GM23338 (cell line): ENCODE measurements around the gene GCKR. TPM values are rescaled to one million over a fixed set of nuclear protein-coding genes. Genes with fewer than 3 reads are reported as not detected.

Experiments used
- ATAC-seq: fragments of 200-7000 bp; cut with Tn5 transposase; 3 replicates; pipeline ENCODE4 v1.9.1; 2020
- DNase-seq: peaks from one replicate; pipeline ENCODE4 v3.0.0-alpha.2; 2015; ENCODE audit warnings: low spot score
- H2AFZ ChIP-seq: fragments of 200-600 bp; sonication (generic); 2 replicates; pipeline ENCODE4 v1.8.0; 2016; ENCODE audit warnings: antibody characterized with exemption, mild to moderate bottlenecking, moderate library complexity
- H3F3A ChIP-seq: fragments of 200-600 bp; sonication (generic); replicated peaks from 2 replicates; pipeline ENCODE4 v1.8.0; 2017; ENCODE audit warnings: antibody characterized with exemption, mixed run types, low read depth
- H3K27ac ChIP-seq: fragments of 200-600 bp; sonication (generic); 2 replicates; pipeline ENCODE4 v1.6.1; 2016; ENCODE audit warnings: low read depth
- H3K27me3 ChIP-seq: fragments of 200-600 bp; sonication (generic); 2 replicates; pipeline ENCODE4 v1.8.0; 2016; ENCODE audit warnings: mild to moderate bottlenecking, mixed run types, moderate library complexity; ENCODE audit not compliant: insufficient read depth
- H3K36me3 ChIP-seq: fragments of 200-600 bp; sonication (generic); 2 replicates; pipeline ENCODE4 v1.8.0; 2016; ENCODE audit warnings: mild to moderate bottlenecking; ENCODE audit not compliant: insufficient read depth
- H3K4me1 ChIP-seq: fragments of 200-600 bp; sonication (generic); 2 replicates; pipeline ENCODE4 v1.8.0; 2016; ENCODE audit warnings: mild to moderate bottlenecking, moderate library complexity; ENCODE audit not compliant: insufficient read depth
- H3K4me2 ChIP-seq: fragments of 200-600 bp; sonication (generic); 2 replicates; pipeline ENCODE4 v1.7.1; 2017; ENCODE audit warnings: mixed run types
- H3K4me3 ChIP-seq: fragments of 200-600 bp; sonication (generic); 2 replicates; pipeline ENCODE4 v1.6.1; 2016; ENCODE audit warnings: mixed run types
- H3K79me2 ChIP-seq: fragments of 200-600 bp; sonication (generic); replicated peaks from 2 replicates; pipeline ENCODE4 v1.8.0; 2017; ENCODE audit warnings: mild to moderate bottlenecking; ENCODE audit not compliant: insufficient read depth
- H3K9me2 ChIP-seq: fragments of 200-600 bp; sonication (generic); 2 replicates; pipeline ENCODE4 v1.8.0; 2017; ENCODE audit not compliant: insufficient read depth
- H4K20me1 ChIP-seq: fragments of 200-600 bp; sonication (generic); replicated peaks from 2 replicates; pipeline ENCODE4 v1.8.0; 2017; ENCODE audit warnings: mild to moderate bottlenecking; ENCODE audit not compliant: insufficient read depth
- H3K27ac Mint-ChIP-seq: 2 replicates; pipeline ENCODE4 v1.8.0; 2020; ENCODE audit warnings: inconsistent platforms, mild to moderate bottlenecking, moderate library complexity, mixed read lengths
- H3K27me3 Mint-ChIP-seq: 3 replicates; pipeline ENCODE4 v1.8.0; 2022; ENCODE audit warnings: low read depth, mild to moderate bottlenecking, moderate library complexity, mixed read lengths, inconsistent platforms; ENCODE audit not compliant: insufficient read depth, poor library complexity
- H3K36me3 Mint-ChIP-seq: 3 replicates; pipeline ENCODE4 v1.8.0; 2021; ENCODE audit warnings: low read depth, mild to moderate bottlenecking, inconsistent platforms, moderate library complexity, mixed read lengths
- H3K4me1 Mint-ChIP-seq: 3 replicates; pipeline ENCODE4 v1.8.0; 2020; ENCODE audit warnings: mild to moderate bottlenecking, inconsistent platforms, mixed read lengths
- H3K4me3 Mint-ChIP-seq: 3 replicates; pipeline ENCODE4 v1.8.0; 2021; ENCODE audit warnings: moderate library complexity, mild to moderate bottlenecking, inconsistent platforms, mixed read lengths
- H3K9me3 Mint-ChIP-seq: 3 replicates; pipeline ENCODE4 v1.8.0; 2020; ENCODE audit warnings: moderate library complexity, mild to moderate bottlenecking, inconsistent platforms, mixed read lengths
- CREB1 ChIP-seq: fragments of 250-450 bp; sonication (Bioruptor Pico); IDR thresholded peaks from 2 replicates; pipeline ENCODE4 v1.5.0; 2020; ENCODE audit warnings: low read depth, mild to moderate bottlenecking, moderate library complexity
- ETS1 ChIP-seq: IDR thresholded peaks from 2 replicates; pipeline ENCODE4 v1.6.1; 2016; ENCODE audit warnings: antibody characterized with exemption
- EZH2 ChIP-seq: fragments of 200-600 bp; sonication (generic); IDR thresholded peaks from one replicate; pipeline ENCODE4 v1.8.0; 2017; ENCODE audit warnings: antibody characterized with exemption, mild to moderate bottlenecking, low read depth; ENCODE audit not compliant: unreplicated experiment
- EZH2phosphoT487 ChIP-seq: fragments of 200-600 bp; sonication (generic); IDR thresholded peaks from one replicate; pipeline ENCODE4 v1.8.1; 2018; ENCODE audit warnings: antibody characterized with exemption; ENCODE audit not compliant: unreplicated experiment
- JUNB ChIP-seq: IDR thresholded peaks from one replicate; pipeline ENCODE4 v1.6.1; 2016; ENCODE audit warnings: antibody characterized with exemption; ENCODE audit not compliant: unreplicated experiment
- NANOG ChIP-seq: IDR thresholded peaks from 2 replicates; pipeline ENCODE4 v1.6.1; 2016; ENCODE audit warnings: antibody characterized with exemption, borderline replicate concordance
- POLR2AphosphoS5 ChIP-seq: IDR thresholded peaks from 2 replicates; pipeline ENCODE4 v1.6.1; 2016; ENCODE audit warnings: antibody characterized with exemption, low read depth
- REST ChIP-seq: IDR thresholded peaks from one replicate; pipeline ENCODE4 v1.6.1; 2018; ENCODE audit warnings: antibody characterized with exemption; ENCODE audit not compliant: unreplicated experiment
- STAT1 ChIP-seq: IDR thresholded peaks from one replicate; pipeline ENCODE4 v1.6.1; 2016; ENCODE audit warnings: antibody characterized with exemption; ENCODE audit not compliant: unreplicated experiment
- ZNF114 ChIP-seq: fragments of 250-450 bp; sonication (Bioruptor Pico); IDR thresholded peaks from 2 replicates; pipeline ENCODE4 v1.5.0; 2020; ENCODE audit warnings: mild to moderate bottlenecking, moderate library complexity
- ZNF331 ChIP-seq: fragments of 250-450 bp; sonication (Bioruptor Pico); IDR thresholded peaks from 2 replicates; pipeline ENCODE4 v1.5.0; 2020; ENCODE audit warnings: low read depth, mild to moderate bottlenecking, moderate library complexity
- ZNF462 ChIP-seq: fragments of 250-450 bp; sonication (Bioruptor Pico); IDR thresholded peaks from 2 replicates; pipeline ENCODE4 v1.5.0; 2020; ENCODE audit warnings: mild to moderate bottlenecking, moderate library complexity
- polyA plus RNA-seq: library from polyadenylated mRNA; unstranded; fragments of >200 nt; fragmentation: Nextera tagmentation; extraction: Ambion mirVana; gene quantifications from 2 replicates; pipeline ENCODE4 v1.2.1, GENCODE V29; 2016
- total RNA-seq: library from RNA; depleted of rRNA; stranded (reverse); fragments of >200 nt; shearing (Covaris generic); gene quantifications from 2 replicates; pipeline ENCODE4 v1.2.3, GENCODE V29; 2014

GCKR gene
- total and polyA plus RNA-seq, 2 experiments from 2014 or later = not detected

- H3K9me2 ChIP-seq = no peaks in the 10 kb centered on the region
- ATAC-seq (no peak), DNase-seq (no peak)
- H3K36me3 ChIP-seq = no peaks in the 10 kb centered on the region
- Mint-ChIP-seq H3K9me3 (no peaks in the 10 kb centered on the region), H3K27me3 (peaks cover 3% of the 10 kb centered on the region), H3K27ac (no peak overlapping the region), H3K4me1 (peaks cover 12% of the 10 kb centered on the region; the same call in 2 of the 3 replicates), H3K36me3 (no peaks in the 10 kb centered on the region), H3K4me3 (no peak overlapping the region)
- no peak overlapping the region for H3K27ac ChIP-seq
- no peaks in the 10 kb centered on the region for H4K20me1 ChIP-seq
- H3K79me2 ChIP-seq = no peaks in the 10 kb centered on the region
- no peak overlapping the region for H3K4me2 ChIP-seq
- TF ChIP-seq STAT1 = no peak
- H3K4me3 ChIP-seq = no peak overlapping the region
- no peak overlapping the region for H2AFZ ChIP-seq
- no peaks in the 10 kb centered on the region for H3K27me3 ChIP-seq
- H3K4me1 ChIP-seq = peaks cover 13% of the 10 kb centered on the region
- no peaks in the 10 kb centered on the region for H3F3A ChIP-seq
These were observed 9.9 kb downstream of the GCKR start for GRCh38 chr2:27506587-27506986.

GRCh38 chr2:27507293-27507692 is 10.7 kb downstream of the GCKR start:
- no peaks in the 10 kb centered on the region for H3K36me3 ChIP-seq
- no peak overlapping the region for H3K27ac ChIP-seq
- no peaks in the 10 kb centered on the region for H3K9me2 ChIP-seq
- H3K9me3 Mint-ChIP-seq = no peaks in the 10 kb centered on the region
- H3K27me3 Mint-ChIP-seq = peaks cover 3% of the 10 kb centered on the region
- no peaks in the 10 kb centered on the region for H3F3A ChIP-seq
- H3K27ac Mint-ChIP-seq = no peak overlapping the region
- H3K4me2 ChIP-seq = no peak overlapping the region
- no peaks in the 10 kb centered on the region for H4K20me1 ChIP-seq
- DNase-seq = no peak
- no peak overlapping the region for H2AFZ ChIP-seq
- H3K4me1 ChIP-seq = peaks cover 13% of the 10 kb centered on the region
- H3K4me3 Mint-ChIP-seq = no peak overlapping the region
- H3K27me3 ChIP-seq = no peaks in the 10 kb centered on the region
- no peaks in the 10 kb centered on the region for H3K36me3 Mint-ChIP-seq
- ATAC-seq = no peak
- no peak overlapping the region for H3K4me3 ChIP-seq
- no peaks in the 10 kb centered on the region for H3K79me2 ChIP-seq
- peaks cover 12% of the 10 kb centered on the region; the same call in 2 of the 3 replicates for H3K4me1 Mint-ChIP-seq
- TF ChIP-seq REST = no peak
- TF ChIP-seq EZH2phosphoT487 = no peak
- no peak for TF ChIP-seq CREB1
- TF ChIP-seq ZNF114 (CRISPR knock-in tag) = no peak
- no peak for TF ChIP-seq EZH2
- no peak for TF ChIP-seq JUNB
- TF ChIP-seq ZNF462 (CRISPR knock-in tag) = no peak
- TF ChIP-seq ETS1 = no peak
- TF ChIP-seq NANOG = no peak
- TF ChIP-seq STAT1 = no peak
- no peak for TF ChIP-seq ZNF331 (CRISPR knock-in tag)
- TF ChIP-seq POLR2AphosphoS5 = no peak
